HG02970 (cell line): ENCODE results near the gene TUNAR.

Experiments used
- ATAC-seq: cut with Tn5 transposase; IDR thresholded peaks from one replicate; pipeline ENCODE4 v1.9.1; 2021; ENCODE audit warnings: mild to moderate bottlenecking, moderate library complexity, moderate number of reproducible peaks; ENCODE audit not compliant: unreplicated experiment, low FRiP score

The TUNAR gene

GRCh38 chr14:95870772-95871171 is 5.9 kb upstream of the TUNAR start:
- ATAC-seq = no peak

GRCh38 chr14:95871531-95871930 is 5.1 kb upstream of the TUNAR start:
- no peak for ATAC-seq

- no peak for ATAC-seq
These were observed 3.9 kb upstream of the TUNAR start for GRCh38 chr14:95872777-95873176.

- ATAC-seq = no peak
These were observed 536 bp upstream of the TUNAR start for GRCh38 chr14:95875831-95876760.

- no peak for ATAC-seq
These were observed 1.0 kb downstream of the TUNAR start for GRCh38 chr14:95877633-95878032.

- no peak for ATAC-seq
These were observed 7.7 kb downstream of the TUNAR start for GRCh38 chr14:95884377-95884776.

GRCh38 chr14:95885278-95885677 is 8.6 kb downstream of the TUNAR start:
- no peak for ATAC-seq

- no peak for ATAC-seq
These were observed 9.2 kb downstream of the TUNAR start for GRCh38 chr14:95885866-95886265.

GRCh38 chr14:95886366-95887056 is 9.9 kb downstream of the TUNAR start:
- ATAC-seq = no peak

GRCh38 chr14:95887351-95887750 is 10.7 kb downstream of the TUNAR start:
- no peak for ATAC-seq

GRCh38 chr14:95889236-95889979 is 12.8 kb downstream of the TUNAR start:
- no peak for ATAC-seq

- ATAC-seq = no peak
These were observed 15.1 kb downstream of the TUNAR start for GRCh38 chr14:95891742-95892141.

GRCh38 chr14:95892142-95892541 is 15.5 kb downstream of the TUNAR start:
- ATAC-seq = no peak

GRCh38 chr14:95895720-95896119 is 19.1 kb downstream of the TUNAR start:
- ATAC-seq = no peak

GRCh38 chr14:95896498-95897135 is 20.0 kb downstream of the TUNAR start:
- no peak for ATAC-seq

GRCh38 chr14:95897280-95897679 is 20.6 kb downstream of the TUNAR start:
- no peak for ATAC-seq

GRCh38 chr14:95901054-95901453 is 24.4 kb downstream of the TUNAR start:
- ATAC-seq = no peak

GRCh38 chr14:95902273-95902826 is 25.7 kb downstream of the TUNAR start:
- no peak for ATAC-seq

- no peak for ATAC-seq
These were observed 26.5 kb downstream of the TUNAR start for GRCh38 chr14:95903165-95903564.

- no peak for ATAC-seq
These were observed 27.0 kb downstream of the TUNAR start for GRCh38 chr14:95903616-95904107.
